ENCODE data around the gene LTB. TPM values are rescaled to one million over a fixed set of nuclear protein-coding genes. Genes with fewer than 3 reads are reported as not detected.
A peak's percentile ranks its signal among the peaks of the same experiment; 100 is the strongest.

Gene LTB
- total and polyA plus RNA-seq, 2 of the 4 experiments (the other 2 are of a cell fraction), result not detected

- TF ChIP-seq RFX5 (IDR thresholded peaks at IDR 0.05; ENCODE audit: low read depth, low read length) (no peak), CHD1 (IDR thresholded peaks at IDR 0.05; ENCODE audit: low read depth, low read length) (no peak)
These were observed 22.1 kb downstream of the LTB start (continued) for GRCh38 chr6:31559958-31560696.

DNA sequence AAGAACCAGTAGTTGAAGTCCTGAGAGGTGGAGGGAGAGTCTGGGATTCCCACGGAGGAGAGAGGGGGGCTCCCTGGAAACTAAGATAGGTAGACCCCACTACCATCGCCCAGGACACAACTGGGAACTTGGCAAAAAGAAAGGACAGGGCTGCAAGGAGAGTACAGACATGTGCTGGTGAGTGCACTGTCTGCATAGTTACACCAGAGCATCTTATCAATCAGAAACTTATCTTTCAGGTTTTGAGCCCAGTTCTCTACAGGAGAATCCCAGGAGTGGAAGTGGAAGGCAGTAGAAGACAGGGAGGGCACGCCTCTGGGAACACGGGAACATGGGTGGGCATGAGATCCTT lies 22.6 kb downstream of the LTB start:
- H2AK9ac ChIP-seq (replicated peaks; ENCODE audit: low read depth, low read length, poor library complexity), result peak overlapping the region; percentile 74
- no TSS peak for BruUV-seq (replicated peaks)
- no peak for TF ChIP-seq RAD21 (IDR thresholded peaks at IDR 0.05; ENCODE audit: low read length)
- no peak for TF ChIP-seq RFX5 (IDR thresholded peaks at IDR 0.05; ENCODE audit: low read depth, low read length)
- no peak for TF ChIP-seq MXI1 (IDR thresholded peaks at IDR 0.05; ENCODE audit: borderline replicate concordance, low read depth, low read length)
- TF ChIP-seq MAFK (IDR thresholded peaks at IDR 0.05; ENCODE audit: low read depth, low read length), result no peak
- TF ChIP-seq RCOR1 (IDR thresholded peaks at IDR 0.05; ENCODE audit: insufficient replicate concordance, low read length), result no peak
- TF ChIP-seq BHLHE40 (IDR thresholded peaks at IDR 0.05; ENCODE audit: low read depth, low read length), result no peak
- TF ChIP-seq, protein P1, sequence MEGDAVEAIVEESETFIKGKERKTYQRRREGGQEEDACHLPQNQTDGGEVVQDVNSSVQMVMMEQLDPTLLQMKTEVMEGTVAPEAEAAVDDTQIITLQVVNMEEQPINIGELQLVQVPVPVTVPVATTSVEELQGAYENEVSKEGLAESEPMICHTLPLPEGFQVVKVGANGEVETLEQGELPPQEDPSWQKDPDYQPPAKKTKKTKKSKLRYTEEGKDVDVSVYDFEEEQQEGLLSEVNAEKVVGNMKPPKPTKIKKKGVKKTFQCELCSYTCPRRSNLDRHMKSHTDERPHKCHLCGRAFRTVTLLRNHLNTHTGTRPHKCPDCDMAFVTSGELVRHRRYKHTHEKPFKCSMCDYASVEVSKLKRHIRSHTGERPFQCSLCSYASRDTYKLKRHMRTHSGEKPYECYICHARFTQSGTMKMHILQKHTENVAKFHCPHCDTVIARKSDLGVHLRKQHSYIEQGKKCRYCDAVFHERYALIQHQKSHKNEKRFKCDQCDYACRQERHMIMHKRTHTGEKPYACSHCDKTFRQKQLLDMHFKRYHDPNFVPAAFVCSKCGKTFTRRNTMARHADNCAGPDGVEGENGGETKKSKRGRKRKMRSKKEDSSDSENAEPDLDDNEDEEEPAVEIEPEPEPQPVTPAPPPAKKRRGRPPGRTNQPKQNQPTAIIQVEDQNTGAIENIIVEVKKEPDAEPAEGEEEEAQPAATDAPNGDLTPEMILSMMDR (conservative IDR thresholded peaks at IDR 0.05; ENCODE audit: low read depth, low read length), result no peak
- no peak for TF ChIP-seq CEBPB (IDR thresholded peaks at IDR 0.05; ENCODE audit: low read depth, low read length)
- TF ChIP-seq NFE2L2 (IDR thresholded peaks at IDR 0.05; ENCODE audit: low read depth, low read length), result no peak
- TF ChIP-seq, protein P2, sequence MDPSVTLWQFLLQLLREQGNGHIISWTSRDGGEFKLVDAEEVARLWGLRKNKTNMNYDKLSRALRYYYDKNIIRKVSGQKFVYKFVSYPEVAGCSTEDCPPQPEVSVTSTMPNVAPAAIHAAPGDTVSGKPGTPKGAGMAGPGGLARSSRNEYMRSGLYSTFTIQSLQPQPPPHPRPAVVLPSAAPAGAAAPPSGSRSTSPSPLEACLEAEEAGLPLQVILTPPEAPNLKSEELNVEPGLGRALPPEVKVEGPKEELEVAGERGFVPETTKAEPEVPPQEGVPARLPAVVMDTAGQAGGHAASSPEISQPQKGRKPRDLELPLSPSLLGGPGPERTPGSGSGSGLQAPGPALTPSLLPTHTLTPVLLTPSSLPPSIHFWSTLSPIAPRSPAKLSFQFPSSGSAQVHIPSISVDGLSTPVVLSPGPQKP (IDR thresholded peaks at IDR 0.05; ENCODE audit: borderline replicate concordance, low read depth, low read length), result no peak
- TF ChIP-seq FOS (IDR thresholded peaks at IDR 0.05; ENCODE audit: low read depth, low read length), result no peak
- TF ChIP-seq SMC3 (IDR thresholded peaks at IDR 0.05; ENCODE audit: low read depth, low read length), result no peak
- TF ChIP-seq CHD1 (IDR thresholded peaks at IDR 0.05; ENCODE audit: low read depth, low read length), result no peak

More for the DNA sequence above, 22.6 kb downstream of the LTB start:
- no peak overlapping the region for H3K4me2 ChIP-seq (ENCODE audit: low read depth, low read length)
- H3K9me1 ChIP-seq (ENCODE audit: insufficient read depth, low read length), result peaks cover 19% of the 10 kb centered on the region; the same call in 1 of the 2 replicates
- CTCF ChIA-PET, result no interaction called here
- no peak overlapping the region for H4K5ac ChIP-seq (ENCODE audit: low read depth, low read length)
- H2BK15ac ChIP-seq (ENCODE audit: low read depth, low read length), result peak overlapping the region; percentile 21; the same call in 1 of the 3 replicates
- in situ Hi-C loops (cut with MboI; ENCODE audit: low sequenced_read_pairs), result no loop called here
- 0 out of 2 replicates have a peak overlapping the region, but pooled peaks have one; percentile 72 for H2BK120ac ChIP-seq (ENCODE audit: low read depth, low read length)
- peak overlapping the region; percentile 59; the same call in 1 of the 2 replicates for H3K23ac ChIP-seq (ENCODE audit: low read depth, low read length)
- no peaks in the 10 kb centered on the region for H3K9me3 ChIP-seq (ENCODE audit: control insufficient read depth, insufficient read depth, low read length)
- H3K27me3 ChIP-seq (ENCODE audit: control insufficient read depth, insufficient read depth, low read length), result no peaks in the 10 kb centered on the region
- H3K36me3 ChIP-seq (ENCODE audit: control insufficient read depth, insufficient read depth, low read length), result peaks cover 28% of the 10 kb centered on the region
- WGBS, 2 experiments (ENCODE audit: extremely low coverage in 2 of 2, insufficient read length in 1 of 2), result 85% methylated on average over 3 of the region's 4 CpGs; no CpG with 5 or more reads in 1 of the 2 experiments
- peak overlapping the region; percentile 78; the same call in 1 of the 2 replicates for H2AK5ac ChIP-seq (ENCODE audit: low read depth, low read length)
- H3K4ac ChIP-seq (ENCODE audit: low read depth, low read length), result peak overlapping the region; percentile 66
- no peak overlapping the region for H3K18ac ChIP-seq (ENCODE audit: low read depth, low read length)
- H4K8ac ChIP-seq (ENCODE audit: low read depth in 2 of 2, low read length in 2 of 2), result peak overlapping the region in 1 of 2 experiments; percentile 57; a peak in 1 of 4 replicates
- no peak overlapping the region for H3K9ac ChIP-seq (ENCODE audit: low read depth, low read length)
- dilution Hi-C loops (cut with HindIII; ENCODE audit: low sequenced_read_pairs, unreplicated experiment), result no loop called here
- no peak for DNase-seq
- H2BK20ac ChIP-seq (ENCODE audit: low read depth, low read length), result peak overlapping the region; percentile 14; the same call in 1 of the 2 replicates
- peak overlapping the region; percentile 52 for H4K91ac ChIP-seq (ENCODE audit: insufficient read depth, low read depth, low read length)
- no peak overlapping the region for H3K56ac ChIP-seq (ENCODE audit: extremely low read depth, insufficient read depth, low read length)
- peaks cover 9 to 20% of the 10 kb centered on the region in 2 experiments; a peak in 3 of 4 replicates for H3K79me1 ChIP-seq (ENCODE audit: low read depth in 1 of 2, low read length in 2 of 2)
- H3K4me1 ChIP-seq (ENCODE audit: control insufficient read depth, insufficient read depth, low read length), result peaks cover 18% of the 10 kb centered on the region
- no peak overlapping the region for H3K4me3 ChIP-seq (ENCODE audit: insufficient read depth, low read depth, low read length)
- H3K14ac ChIP-seq (replicated peaks; ENCODE audit: low read depth, low read length), result peak overlapping the region; percentile 52; the same call in 1 of the 2 replicates
- peak overlapping the region; percentile 46 for H2BK5ac ChIP-seq (ENCODE audit: low read depth, low read length, poor library complexity, severe bottlenecking)
- no peak for ATAC-seq (ENCODE audit: low read depth)
- no peak overlapping the region for H3K27ac ChIP-seq (ENCODE audit: insufficient read depth, low read length)
- H4K20me1 ChIP-seq (ENCODE audit: insufficient read depth, low read length), result no peaks in the 10 kb centered on the region
- intact Hi-C loops (cut with micrococcal nuclease), result no loop called here
- H2AFZ ChIP-seq (replicated peaks; ENCODE audit: low read length, poor library complexity), result peak overlapping the region; percentile 9
- POLR2A ChIA-PET (ENCODE audit: unreplicated experiment), result no interaction called here
